Measurements from ENCODE around the gene REXO2. TPM values are rescaled to one million over a fixed set of nuclear protein-coding genes. Genes with fewer than 3 reads are reported as not detected.

The REXO2 gene
- total and polyA plus RNA-seq, 8 donors = 67.8 to 245 (median 122) TPM

DNA sequence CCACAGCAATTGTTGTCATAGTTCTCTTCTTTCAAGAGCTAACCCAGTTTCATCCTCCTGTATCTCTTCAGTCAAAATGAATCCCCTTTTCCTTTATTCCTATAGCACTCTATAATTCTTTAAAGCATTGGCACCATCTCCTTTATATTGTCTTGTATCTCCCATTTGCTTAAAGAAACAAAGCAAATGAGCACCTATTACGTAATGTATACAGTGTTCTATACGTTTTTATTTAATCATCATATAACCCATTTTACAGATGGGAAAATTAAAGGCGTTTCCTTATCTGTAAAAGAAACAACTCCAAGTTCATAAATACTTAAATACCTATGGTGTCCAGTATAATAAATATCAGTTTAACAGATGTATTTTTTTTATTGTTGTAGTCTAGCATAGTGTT, 6.4 kb upstream of the REXO2 start:
- TF ChIP-seq POLR2A (IDR thresholded peaks at IDR 0.05) (no peak), POLR2AphosphoS5 (IDR thresholded peaks at IDR 0.05) (no peak), EP300 (IDR thresholded peaks at IDR 0.05) (no peak)
- TF ChIP-seq, protein P1, sequence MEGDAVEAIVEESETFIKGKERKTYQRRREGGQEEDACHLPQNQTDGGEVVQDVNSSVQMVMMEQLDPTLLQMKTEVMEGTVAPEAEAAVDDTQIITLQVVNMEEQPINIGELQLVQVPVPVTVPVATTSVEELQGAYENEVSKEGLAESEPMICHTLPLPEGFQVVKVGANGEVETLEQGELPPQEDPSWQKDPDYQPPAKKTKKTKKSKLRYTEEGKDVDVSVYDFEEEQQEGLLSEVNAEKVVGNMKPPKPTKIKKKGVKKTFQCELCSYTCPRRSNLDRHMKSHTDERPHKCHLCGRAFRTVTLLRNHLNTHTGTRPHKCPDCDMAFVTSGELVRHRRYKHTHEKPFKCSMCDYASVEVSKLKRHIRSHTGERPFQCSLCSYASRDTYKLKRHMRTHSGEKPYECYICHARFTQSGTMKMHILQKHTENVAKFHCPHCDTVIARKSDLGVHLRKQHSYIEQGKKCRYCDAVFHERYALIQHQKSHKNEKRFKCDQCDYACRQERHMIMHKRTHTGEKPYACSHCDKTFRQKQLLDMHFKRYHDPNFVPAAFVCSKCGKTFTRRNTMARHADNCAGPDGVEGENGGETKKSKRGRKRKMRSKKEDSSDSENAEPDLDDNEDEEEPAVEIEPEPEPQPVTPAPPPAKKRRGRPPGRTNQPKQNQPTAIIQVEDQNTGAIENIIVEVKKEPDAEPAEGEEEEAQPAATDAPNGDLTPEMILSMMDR (IDR thresholded peaks at IDR 0.05) = no peak
- no peak overlapping the region for H3K4me3 ChIP-seq
- no peaks in the 10 kb centered on the region for H3K4me1 ChIP-seq
- intact Hi-C loops (cut with DNase I; ENCODE audit: low total_unique reads) = no loop called here
- no peaks in the 10 kb centered on the region for H3K27me3 ChIP-seq
- H3K27ac ChIP-seq = no peak overlapping the region
- DNase-seq = no peak
- H3K9me3 ChIP-seq = no peaks in the 10 kb centered on the region
- no peaks in the 10 kb centered on the region for H3K36me3 ChIP-seq
- 73 to 82% (median 79%) methylated on average over 3 of the region's 3 CpGs for WGBS, 5 donors

DNA sequence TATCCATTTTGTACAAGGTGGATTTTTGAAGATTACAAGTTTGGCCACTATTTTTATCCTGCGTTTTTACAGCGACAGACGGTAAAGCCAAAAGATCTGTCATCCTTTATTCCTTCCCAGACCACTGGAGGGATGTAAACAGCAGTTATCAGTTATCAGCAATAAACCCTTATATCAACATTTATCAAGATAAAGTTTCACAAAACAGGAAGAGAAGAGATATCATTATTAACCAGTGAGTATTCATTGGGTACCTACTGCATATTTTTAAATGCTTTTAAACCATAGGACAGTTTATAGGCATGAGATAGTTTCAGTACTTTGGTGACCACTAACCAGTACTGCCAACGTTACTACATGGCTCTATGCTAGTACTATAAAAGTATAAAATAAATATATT, 5.9 kb upstream of the REXO2 start:
- H3K36me3 ChIP-seq = no peaks in the 10 kb centered on the region
- H3K4me1 ChIP-seq = peaks cover under 1 to 3% (median 2%) of the 10 kb centered on the region in 4 donors
- H3K27ac ChIP-seq = no peak overlapping the region
- 23 to 66% (median 37%) methylated on average over 4 of the region's 4 CpGs for WGBS, 5 donors
- no peak overlapping the region for H3K4me3 ChIP-seq
- TF ChIP-seq POLR2A (IDR thresholded peaks at IDR 0.05) = no peak
- no peak for TF ChIP-seq EP300 (IDR thresholded peaks at IDR 0.05)
- no peak for TF ChIP-seq POLR2AphosphoS5 (IDR thresholded peaks at IDR 0.05)
- TF ChIP-seq, protein P1 (IDR thresholded peaks at IDR 0.05) = no peak
- no peak for DNase-seq
- no peaks in the 10 kb centered on the region for H3K27me3 ChIP-seq
- no peaks in the 10 kb centered on the region for H3K9me3 ChIP-seq
- intact Hi-C loops (cut with DNase I; ENCODE audit: low total_unique reads) = no loop called here

DNA sequence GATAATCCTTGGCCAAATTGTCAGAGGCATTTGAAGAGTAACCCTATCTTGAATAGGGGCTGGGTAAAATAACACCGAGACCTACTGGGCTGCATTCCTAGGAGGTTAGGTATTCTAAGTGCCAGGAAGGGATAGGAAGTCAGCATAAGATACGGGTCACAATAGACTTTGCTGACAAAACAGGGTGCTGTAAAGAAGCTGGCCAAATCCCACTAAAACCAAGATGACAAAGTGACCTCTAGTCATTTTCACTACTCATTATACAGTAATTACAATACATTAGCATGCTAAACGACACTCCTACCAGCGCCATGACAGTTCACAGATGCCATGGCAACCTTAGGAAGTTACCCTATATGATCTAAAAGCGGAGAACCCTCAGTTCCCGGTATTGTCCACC, 964 bp upstream of the REXO2 start:
- TF ChIP-seq, protein P1 (IDR thresholded peaks at IDR 0.05) = no peak
- no peak for TF ChIP-seq POLR2AphosphoS5 (IDR thresholded peaks at IDR 0.05)
- no peak for TF ChIP-seq EP300 (IDR thresholded peaks at IDR 0.05)
- H3K27me3 ChIP-seq = no peaks in the 10 kb centered on the region
- H3K27ac ChIP-seq = peak overlapping the region in 3 of 5 donors; percentile 86 to 92 (median 89)
- WGBS, 5 donors = 44 to 62% (median 59%) methylated on average over 6 of the region's 6 CpGs
- H3K4me1 ChIP-seq = peaks cover 20 to 40% (median 27%) of the 10 kb centered on the region in 4 donors
- DNase-seq = peak in 1 of 2 donors; percentile 64
- H3K4me3 ChIP-seq = peak overlapping the region in 1 of 4 donors; percentile 90
- intact Hi-C loops (cut with DNase I; ENCODE audit: low total_unique reads) = no loop called here
- H3K36me3 ChIP-seq = no peaks in the 10 kb centered on the region
- no peaks in the 10 kb centered on the region for H3K9me3 ChIP-seq

DNA sequence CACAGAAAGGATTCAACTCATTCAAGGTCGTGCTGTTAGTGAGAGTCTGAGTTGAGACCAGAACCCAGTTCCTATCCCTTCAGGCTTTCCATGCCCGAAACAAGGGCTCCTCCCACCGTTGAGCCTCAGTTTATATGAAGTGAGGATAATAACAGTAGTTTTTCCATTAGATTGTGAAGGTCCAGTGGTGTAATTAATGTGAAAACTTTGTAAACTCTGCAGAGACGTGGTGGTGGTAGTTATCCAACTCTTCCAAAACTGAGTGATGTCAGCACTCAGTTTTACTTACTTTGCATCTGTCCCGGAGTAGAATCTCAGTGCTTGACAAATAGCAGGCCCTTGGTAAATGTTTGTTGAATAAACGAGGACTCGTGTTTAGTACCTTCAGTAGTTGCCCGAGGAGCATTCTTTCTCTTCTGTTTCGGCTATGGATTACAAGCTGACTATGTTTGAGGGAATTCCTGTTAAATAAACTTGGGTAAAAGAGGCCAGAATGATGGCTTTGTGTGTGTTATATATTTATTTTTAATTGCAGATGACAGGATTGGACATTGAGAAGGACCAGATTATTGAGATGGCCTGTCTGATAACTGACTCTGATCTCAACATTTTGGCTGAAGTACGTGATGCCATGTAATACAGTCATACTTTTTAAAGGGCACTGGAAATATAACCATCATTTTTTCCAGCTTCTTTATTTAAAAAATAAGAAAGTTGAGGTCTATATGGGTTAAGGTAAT, 1.0 kb downstream of the REXO2 start:
- Histone ChIP-seq H3K27me3 (no peaks in the 10 kb centered on the region), H3K36me3 (peaks cover 0 to 17% (median 15%) of the 10 kb centered on the region in 4 donors), H3K9me3 (no peaks in the 10 kb centered on the region), H3K4me1 (peaks cover 20 to 40% (median 27%) of the 10 kb centered on the region in 4 donors), H3K27ac (peak overlapping the region; percentile 76 to 92 (median 89)), H3K4me3 (peak overlapping the region; percentile 88 to 95 (median 90))
- 7 to 18% (median 10%) methylated on average over 10 of the region's 10 CpGs for WGBS, 5 donors
- intact Hi-C loops (cut with DNase I; ENCODE audit: low total_unique reads) = no loop called here
- no peak for TF ChIP-seq EP300 (IDR thresholded peaks at IDR 0.05)
- no peak for TF ChIP-seq POLR2A (IDR thresholded peaks at IDR 0.05)
- TF ChIP-seq POLR2AphosphoS5 (IDR thresholded peaks at IDR 0.05) = no peak
- TF ChIP-seq, protein P1 (IDR thresholded peaks at IDR 0.05) = no peak
- DNase-seq = peak in 1 of 2 donors; percentile 40
